Esophagus squamous epithelium (tissue), 5 donors: ENCODE data around the gene TJP3. TPM values are rescaled to one million over a fixed set of nuclear protein-coding genes. Genes with fewer than 3 reads are reported as not detected.
A peak's percentile ranks its signal among the peaks of the same experiment; 100 is the strongest.

Experiments
- DNase-seq: peaks from one replicate; lab custom pipeline; 2025; lab: John Stamatoyannopoulos, UW
- H3K27ac ChIP-seq, 4 donors: fragments of 200-600 bp; sonication (generic); one replicate each; pipeline ENCODE4 v1.5.1; 2016 to 2019; ENCODE audit warnings: mild to moderate bottlenecking in 1 of 4
- H3K27me3 ChIP-seq, 4 donors: fragments of 200-600 bp; sonication (generic); 1 replicate in 3 of 4; 2 replicates in 1 of 4; pipeline versions ENCODE4 v1.5.1 to v1.6.0; 2017 to 2021; ENCODE audit warnings: antibody characterized with exemption in 1 of 4
- H3K36me3 ChIP-seq, 3 donors: fragments of 200-600 bp; sonication (generic); one replicate each; pipeline ENCODE4 v1.5.1; 2016 to 2019
- H3K4me1 ChIP-seq, 3 donors: fragments of 200-600 bp; sonication (generic); one replicate each; pipeline ENCODE4 v1.5.1; 2017 to 2019
- H3K4me3 ChIP-seq, 4 donors: fragments of 200-600 bp; sonication (generic); 1 replicate in 3 of 4; 2 replicates in 1 of 4; pipeline ENCODE4 v1.5.1; 2016 to 2019; ENCODE audit warnings: mild to moderate bottlenecking in 2 of 4, moderate library complexity in 1 of 4
- H3K9me3 ChIP-seq, 3 donors: fragments of 200-600 bp; sonication (generic); one replicate each; pipeline ENCODE4 v1.5.1; 2016 to 2019
- CTCF ChIP-seq, 6 experiments: fragments of 450-650 bp in 4 of 6; fragments of 200-600 bp in 2 of 6; sonication (generic) in 2 of 6; IDR thresholded peaks; one replicate each; pipeline ENCODE4 v1.5.1; 2016 to 2019; ENCODE audit warnings: antibody characterized with exemption in 6 of 6, mild to moderate bottlenecking in 4 of 6, moderate library complexity in 4 of 6
- POLR2A ChIP-seq, 4 donors: fragments of 450-650 bp; IDR thresholded peaks; one replicate each; pipeline ENCODE4 v1.6.1; 2017; ENCODE audit warnings: antibody characterized with exemption in 4 of 4, mild to moderate bottlenecking in 4 of 4, moderate library complexity in 3 of 4
- WGBS, 2 donors: methylation state at CpG; one replicate each; pipeline ENCODE4 v1.1.5; 2018; 5-methylcytosine and 5-hydroxymethylcytosine counted together
- intact Hi-C: fragments of 100-400 bp; cut with DNase I; formaldehyde crosslinking; loops from one replicate; pipeline ENCODE4 v1.15.0; 2022
- total RNA-seq, 4 donors: library from RNA; depleted of rRNA; stranded (reverse); fragments of >200 nt; gene quantifications; one replicate each; pipeline ENCODE4 v1.1.0, GENCODE V29; 2016
- donor health status: DM: yes; HTN: yes; CAD: no.

Gene TJP3
- total RNA-seq, 4 donors from 2014 or later = 23.7 to 71.1 (median 28.0) TPM

- Histone ChIP-seq H3K27me3 (no peaks in the 10 kb centered on the region), H3K4me3 (no peak overlapping the region), H3K27ac (peak overlapping the region in 3 of 4 donors; percentile 58 to 68 (median 66)), H3K9me3 (no peaks in the 10 kb centered on the region), H3K4me1 (peaks cover 16 to 51% (median 16%) of the 10 kb centered on the region in 3 donors), H3K36me3 (peaks cover 0 to 20% (median 0%) of the 10 kb centered on the region in 3 donors)
- intact Hi-C loops = no loop called here
- WGBS, 2 donors = 86 to 87% methylated on average over 15 to 18 of the region's 25 CpGs
- DNase-seq = no peak
- TF ChIP-seq POLR2A (IDR thresholded peaks at IDR 0.05) (no peak), CTCF (IDR thresholded peaks at IDR 0.05) (peak; percentile 23 to 52 (median 48))
Observed at GRCh38 chr19:3692141-3693024, 15.8 kb upstream of the TJP3 start.

DNA sequence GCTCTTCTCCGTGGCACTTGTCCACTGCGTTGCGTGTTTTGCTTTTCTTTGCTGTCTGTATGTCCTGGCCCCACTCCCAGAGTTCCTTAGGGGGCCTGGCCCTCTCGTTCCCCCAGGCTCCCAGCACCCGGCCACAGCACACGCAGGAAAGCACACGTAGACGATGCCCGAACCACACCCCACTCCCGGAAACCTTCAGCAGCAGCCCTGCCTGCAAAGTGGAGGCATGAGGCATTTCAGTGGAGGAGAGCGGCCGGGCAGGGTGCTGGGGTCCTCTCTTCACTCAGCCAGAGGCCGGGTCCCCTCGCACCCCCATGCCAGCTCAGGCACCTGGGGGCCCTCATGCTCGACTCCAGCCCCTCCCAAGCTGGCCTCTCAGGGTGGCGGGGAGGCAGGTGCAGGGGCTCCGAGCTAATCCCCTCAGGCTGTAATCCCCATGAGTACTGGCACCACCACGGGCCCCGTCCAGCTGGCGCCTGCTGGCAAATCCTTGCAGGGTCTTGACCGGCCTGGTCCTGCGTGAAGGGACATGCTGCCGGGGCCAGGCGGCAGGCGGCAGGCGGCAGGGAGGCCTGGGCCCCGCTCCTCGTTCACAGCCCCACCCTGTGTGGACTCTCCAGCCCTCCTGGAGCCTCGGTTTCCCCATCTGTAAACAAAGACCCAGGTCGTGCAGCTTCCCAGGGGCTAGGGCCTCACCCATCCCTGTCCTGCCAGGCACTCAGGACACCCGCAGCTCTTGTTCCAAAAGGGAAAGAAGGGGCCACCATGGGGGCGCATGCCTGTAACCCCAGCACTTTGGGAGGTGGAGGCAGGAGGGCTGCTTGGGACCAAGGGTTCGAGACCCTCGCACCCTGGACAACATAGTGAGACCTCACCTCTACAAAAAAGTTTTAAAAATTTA lies 14.9 kb upstream of the TJP3 start:
- no peak for DNase-seq
- Histone ChIP-seq H3K4me1 (peaks cover 11 to 51% (median 14%) of the 10 kb centered on the region in 3 donors), H3K9me3 (no peaks in the 10 kb centered on the region), H3K27me3 (no peaks in the 10 kb centered on the region), H3K4me3 (peak overlapping the region in 1 of 4 donors; percentile 12), H3K36me3 (peaks cover 0 to 20% (median 0%) of the 10 kb centered on the region in 3 donors), H3K27ac (peak overlapping the region; percentile 42 to 68 (median 62))
- WGBS, 2 donors = 80 to 86% methylated on average over 3 to 6 of the region's 34 CpGs
- TF ChIP-seq CTCF (IDR thresholded peaks at IDR 0.05) (no peak), POLR2A (IDR thresholded peaks at IDR 0.05) (no peak)
- intact Hi-C loops = no loop called here

DNA sequence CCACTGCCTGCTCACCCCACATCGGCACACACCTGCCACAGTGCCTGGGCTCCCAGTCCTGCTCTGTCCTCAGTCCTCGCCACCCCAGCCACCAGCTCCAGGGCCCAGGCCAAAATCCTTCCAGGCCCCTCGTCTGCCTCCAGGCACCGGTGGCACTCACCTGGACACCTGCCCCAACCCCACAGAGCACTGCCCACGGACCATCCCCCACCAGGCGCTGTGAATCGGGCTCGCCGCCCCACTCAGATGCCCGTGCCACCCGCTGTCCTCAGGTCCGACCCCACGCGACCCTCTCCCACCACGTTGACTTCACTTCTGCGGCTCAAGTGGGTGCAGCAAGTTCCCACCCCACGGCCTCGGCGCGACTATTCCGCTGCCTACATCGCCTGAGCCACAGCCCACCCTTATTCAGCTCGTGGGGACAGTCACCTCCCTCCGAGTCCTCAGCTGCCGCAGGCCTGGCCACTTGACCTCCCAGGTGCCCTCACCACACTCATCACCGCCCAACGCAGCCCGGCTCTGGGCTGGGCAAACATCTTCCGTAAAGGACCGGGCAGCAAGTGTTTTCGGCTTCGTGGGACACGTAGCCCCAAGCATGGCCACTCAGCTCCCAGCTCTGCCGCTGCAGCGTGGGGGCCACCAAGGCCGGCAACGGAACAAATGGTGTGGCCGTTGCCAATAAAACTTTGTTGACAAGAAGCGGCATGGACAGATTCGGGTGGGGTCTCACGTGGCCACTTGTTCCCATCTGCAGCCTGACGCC lies 13.6 kb upstream of the TJP3 start:
- Histone ChIP-seq H3K27me3 (no peaks in the 10 kb centered on the region), H3K36me3 (peaks cover 0 to 20% (median 0%) of the 10 kb centered on the region in 3 donors), H3K4me3 (no peak overlapping the region), H3K9me3 (no peaks in the 10 kb centered on the region), H3K27ac (peak overlapping the region in 3 of 4 donors; percentile 11 to 68 (median 57)), H3K4me1 (peaks cover 19 to 57% (median 22%) of the 10 kb centered on the region in 3 donors)
- no peak for TF ChIP-seq POLR2A (IDR thresholded peaks at IDR 0.05)
- no peak for TF ChIP-seq CTCF (IDR thresholded peaks at IDR 0.05)
- WGBS, 2 donors = 91 to 93% methylated on average over 25 to 26 of the region's 42 CpGs
- DNase-seq = no peak
- intact Hi-C loops = no loop called here

GRCh38 chr19:3695124-3695733 lies 13.0 kb upstream of the TJP3 start:
- H3K27me3 ChIP-seq = no peaks in the 10 kb centered on the region
- TF ChIP-seq CTCF (IDR thresholded peaks at IDR 0.05) (no peak), POLR2A (IDR thresholded peaks at IDR 0.05) (no peak)
- H3K9me3 ChIP-seq = no peaks in the 10 kb centered on the region
- intact Hi-C loops = no loop called here
- no peak overlapping the region for H3K4me3 ChIP-seq
- H3K4me1 ChIP-seq = peaks cover 19 to 60% (median 22%) of the 10 kb centered on the region in 3 donors
- peak overlapping the region in 2 of 4 donors; percentile 11 to 68 for H3K27ac ChIP-seq
- no peak for DNase-seq
- peaks cover 0 to 20% (median 0%) of the 10 kb centered on the region in 3 donors for H3K36me3 ChIP-seq
- WGBS, 2 donors = 86 to 97% methylated on average over 6 to 9 of the region's 25 CpGs
